GM18867 (cell line): ENCODE data around the gene NR2F6.
"Not testable (repeated sequence)": the region's sequence is repeated elsewhere in the genome, so short reads cannot be mapped to it uniquely, and the experiment has no call there.

ENCODE experiments used
- ATAC-seq: cut with Tn5 transposase; IDR thresholded peaks from one replicate; pipeline ENCODE4 v1.9.1; 2021; ENCODE audit warnings: mild to moderate bottlenecking, moderate library complexity; ENCODE audit not compliant: unreplicated experiment

NR2F6 gene

GRCh38 chr19:17245535-17245984, at the start of gene NR2F6:
Gene NR2F6, minus strand, starts transcription at chr19:17245919. Its CDS starts 699 bp downstream, at chr19:17245220.
- no peak for ATAC-seq

GRCh38 chr19:17294051-17294891, 48.6 kb upstream of the NR2F6 start:
- no peak for ATAC-seq

GRCh38 chr19:17293605-17294004, 47.9 kb upstream of the NR2F6 start:
- ATAC-seq: no peak

- ATAC-seq: peak; percentile 76
Measured at GRCh38 chr19:17292301-17293074, 46.8 kb upstream of the NR2F6 start.

- no peak for ATAC-seq
Measured at GRCh38 chr19:17289489-17289888, 43.8 kb upstream of the NR2F6 start.

GRCh38 chr19:17286752-17287151, 41.0 kb upstream of the NR2F6 start:
- no peak for ATAC-seq

- no peak for ATAC-seq
Measured at GRCh38 chr19:17286263-17286662, 40.5 kb upstream of the NR2F6 start.

- ATAC-seq: no peak
Measured at GRCh38 chr19:17285415-17286135, 39.9 kb upstream of the NR2F6 start.

- no peak for ATAC-seq
Measured at GRCh38 chr19:17283504-17283996, 37.8 kb upstream of the NR2F6 start.

GRCh38 chr19:17282488-17283125, 36.9 kb upstream of the NR2F6 start:
- ATAC-seq: peak; percentile 58

- ATAC-seq: peak; percentile 13
Measured at GRCh38 chr19:17281391-17282304, 35.9 kb upstream of the NR2F6 start, which contains the start of gene ANKLE1. Gene ANKLE1, plus strand, starts transcription at chr19:17281901. Its CDS starts 20 bp downstream, at chr19:17281921.

- no peak for ATAC-seq
Measured at GRCh38 chr19:17279436-17279835, 33.7 kb upstream of the NR2F6 start.

- no peak for ATAC-seq
Measured at GRCh38 chr19:17275441-17276175, 29.9 kb upstream of the NR2F6 start.

GRCh38 chr19:17274892-17275291, 29.2 kb upstream of the NR2F6 start:
- not testable (repeated sequence) for ATAC-seq

GRCh38 chr19:17268754-17269153, 23.0 kb upstream of the NR2F6 start:
- no peak for ATAC-seq

GRCh38 chr19:17266975-17267788, 21.5 kb upstream of the NR2F6 start, which contains the start of gene BABAM1:
Gene BABAM1, plus strand, starts transcription at chr19:17267443. Its CDS starts 1,364 bp downstream, at chr19:17268807.
- ATAC-seq: peak; percentile 90

- ATAC-seq: no peak
Measured at GRCh38 chr19:17266589-17266974, 20.9 kb upstream of the NR2F6 start.

- ATAC-seq: no peak
Measured at GRCh38 chr19:17266026-17266425, 20.3 kb upstream of the NR2F6 start.
